ENCODE results near the gene FCAR.
"Not testable (repeated sequence)": the region's sequence is repeated elsewhere in the genome, so short reads cannot be mapped to it uniquely, and the experiment has no call there.

The FCAR gene

GRCh38 chr19:54902061-54902460, 28.0 kb downstream of the FCAR start:
- TF ChIP-seq CTCF (IDR thresholded peaks at IDR 0.05): no peak
- no peak overlapping the region for H3K4me3 ChIP-seq (ENCODE audit: low read depth, low read length)

DNA sequence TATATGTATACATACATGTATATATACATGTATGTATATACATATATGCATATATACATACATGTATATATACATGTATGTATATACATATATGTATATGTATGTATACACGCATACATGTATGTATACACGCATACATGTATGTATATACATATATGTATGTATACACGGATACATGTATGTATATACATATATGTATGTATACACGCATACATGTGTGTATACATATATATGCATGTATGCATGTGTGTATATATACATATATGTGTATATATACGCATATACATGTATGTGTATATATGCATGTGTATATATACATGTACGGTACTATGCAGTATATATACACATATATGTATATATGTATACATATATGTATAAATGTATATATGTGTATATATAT, 29.3 kb downstream of the FCAR start:
- no peaks in the 10 kb centered on the region for H3K9me3 ChIP-seq (ENCODE audit: control insufficient read depth, low read length)
- H3K4me1 ChIP-seq: no peaks in the 10 kb centered on the region
- H2AFZ ChIP-seq: no peak overlapping the region
- TF ChIP-seq CTCF (IDR thresholded peaks at IDR 0.05): no peak
- H3K4me3 ChIP-seq (ENCODE audit: low read depth, low read length): no peak overlapping the region
- no peak overlapping the region for H3K9ac ChIP-seq
- no peak overlapping the region for H3K27ac ChIP-seq
- H3K27me3 ChIP-seq (ENCODE audit: control insufficient read depth, insufficient read depth, low read length): no peaks in the 10 kb centered on the region
- no peak overlapping the region for H3K4me2 ChIP-seq (ENCODE audit: low read length)
- no peaks in the 10 kb centered on the region for H3K36me3 ChIP-seq (ENCODE audit: control insufficient read depth, insufficient read depth, low read length)
- H3K79me2 ChIP-seq: no peaks in the 10 kb centered on the region

More at GRCh38 chr19:54902061-54902460, 28.0 kb downstream of the FCAR start:
- no peaks in the 10 kb centered on the region for H3K27me3 ChIP-seq (ENCODE audit: control insufficient read depth, insufficient read depth, low read length)
- H3K9ac ChIP-seq: no peak overlapping the region
- H3K9me3 ChIP-seq (ENCODE audit: control insufficient read depth, low read length): no peaks in the 10 kb centered on the region
- H2AFZ ChIP-seq: no peak overlapping the region
- H3K79me2 ChIP-seq: no peaks in the 10 kb centered on the region
- no peak overlapping the region for H3K27ac ChIP-seq
- H3K4me1 ChIP-seq: no peaks in the 10 kb centered on the region
- no peaks in the 10 kb centered on the region for H3K36me3 ChIP-seq (ENCODE audit: control insufficient read depth, insufficient read depth, low read length)
- H3K4me2 ChIP-seq (ENCODE audit: low read length): no peak overlapping the region

- H3K9me3 ChIP-seq (ENCODE audit: control insufficient read depth, low read length); H3K4me1 ChIP-seq; H3K4me2 ChIP-seq (ENCODE audit: low read length); H3K27me3 ChIP-seq (ENCODE audit: control insufficient read depth, insufficient read depth, low read length); H3K36me3 ChIP-seq (ENCODE audit: control insufficient read depth, insufficient read depth, low read length); H3K79me2 ChIP-seq; H2AFZ ChIP-seq; H3K9ac ChIP-seq; H3K4me3 ChIP-seq (ENCODE audit: low read depth, low read length); H3K27ac ChIP-seq: not testable (repeated sequence)
Measured at GRCh38 chr19:54904261-54904660, 30.2 kb downstream of the FCAR start.

GRCh38 chr19:54905421-54905802, 31.4 kb downstream of the FCAR start:
- no peak for TF ChIP-seq CTCF (IDR thresholded peaks at IDR 0.05)
- Histone ChIP-seq H2AFZ (no peak overlapping the region), H3K27me3 (ENCODE audit: control insufficient read depth, insufficient read depth, low read length) (no peaks in the 10 kb centered on the region), H3K27ac (no peak overlapping the region), H3K79me2 (no peaks in the 10 kb centered on the region), H3K9ac (no peak overlapping the region), H3K4me1 (no peaks in the 10 kb centered on the region), H3K36me3 (ENCODE audit: control insufficient read depth, insufficient read depth, low read length) (no peaks in the 10 kb centered on the region), H3K9me3 (ENCODE audit: control insufficient read depth, low read length) (no peaks in the 10 kb centered on the region), H3K4me2 (ENCODE audit: low read length) (no peak overlapping the region), H3K4me3 (ENCODE audit: low read depth, low read length) (no peak overlapping the region)

- Histone ChIP-seq H3K4me3 (ENCODE audit: low read depth, low read length) (no peak within 1 kb of the TSS), H3K36me3 (ENCODE audit: control insufficient read depth, insufficient read depth, low read length) (no peaks in the 10 kb centered on the region), H3K4me2 (ENCODE audit: low read length) (no peak within 1 kb of the TSS), H3K27ac (no peak within 1 kb of the TSS), H2AFZ (no peak within 1 kb of the TSS), H3K4me1 (no peaks in the 10 kb centered on the region), H3K79me2 (no peaks in the 10 kb centered on the region), H3K27me3 (ENCODE audit: control insufficient read depth, insufficient read depth, low read length) (no peaks in the 10 kb centered on the region), H3K9me3 (ENCODE audit: control insufficient read depth, low read length) (no peaks in the 10 kb centered on the region), H3K9ac (no peak within 1 kb of the TSS)
- no peak for TF ChIP-seq CTCF (IDR thresholded peaks at IDR 0.05)
Measured at GRCh38 chr19:54905803-54906511, 31.9 kb downstream of the FCAR start, which contains the start of gene NCR1. NCR1 (plus strand) TSS chr19:54906148; CDS start chr19:54906188, 40 bp downstream.
